22Rv1 (cell line): ENCODE data around the gene ANKRD42.
A peak's percentile ranks its signal among the peaks of the same experiment; 100 is the strongest.
"Not testable (repeated sequence)": the region's sequence is repeated elsewhere in the genome, so short reads cannot be mapped to it uniquely, and the experiment has no call there.

Experiments
- H3K27ac ChIP-seq: fragments of 450-650 bp; 2 replicates; pipeline ENCODE4 v1.5.1; 2017
- CTCF ChIP-seq: fragments of 450-650 bp; IDR thresholded peaks from 2 replicates; pipeline ENCODE4 v1.5.1; 2017; ENCODE audit warnings: mild to moderate bottlenecking
- ZFX ChIP-seq: fragments of 450-650 bp; IDR thresholded peaks from 2 replicates; pipeline ENCODE4 v1.6.1; 2017; ENCODE audit warnings: antibody characterized with exemption, borderline replicate concordance

Gene ANKRD42

GRCh38 chr11:83256602-83257340, 63.3 kb downstream of the ANKRD42 start:
- TF ChIP-seq ZFX, result no peak
- TF ChIP-seq CTCF, result no peak
- peak overlapping the region; percentile 29 for H3K27ac ChIP-seq

- TF ChIP-seq CTCF (no peak), ZFX (no peak)
- H3K27ac ChIP-seq, result peak overlapping the region; percentile 29
Observed at GRCh38 chr11:83257761-83258168, 64.3 kb downstream of the ANKRD42 start.

- TF ChIP-seq CTCF, result no peak
- no peak for TF ChIP-seq ZFX
- H3K27ac ChIP-seq, result no peak overlapping the region
Observed at GRCh38 chr11:83259559-83259958, 66.0 kb downstream of the ANKRD42 start.

- H3K27ac ChIP-seq, result no peak overlapping the region
- TF ChIP-seq ZFX, result no peak
- no peak for TF ChIP-seq CTCF
Observed at GRCh38 chr11:83265331-83265730, 71.8 kb downstream of the ANKRD42 start.

GRCh38 chr11:83269080-83269479, 75.6 kb downstream of the ANKRD42 start:
- not testable (repeated sequence) for H3K27ac ChIP-seq

- not testable (repeated sequence) for H3K27ac ChIP-seq
Observed at GRCh38 chr11:83271734-83272133, 78.2 kb downstream of the ANKRD42 start.

- TF ChIP-seq ZFX (no peak), CTCF (no peak)
- no peak overlapping the region for H3K27ac ChIP-seq
Observed at GRCh38 chr11:83272627-83273026, 79.1 kb downstream of the ANKRD42 start.

GRCh38 chr11:83275888-83276641, 82.6 kb downstream of the ANKRD42 start:
- no peak for TF ChIP-seq CTCF
- no peak for TF ChIP-seq ZFX
- H3K27ac ChIP-seq, result no peak overlapping the region
